Measurements from ENCODE around the gene MYO7A.

MYO7A gene

GRCh38 chr11:77201991-77202841, 74.2 kb downstream of the MYO7A start:
- DNase-seq (ENCODE audit: low spot score) = no peak

DNA sequence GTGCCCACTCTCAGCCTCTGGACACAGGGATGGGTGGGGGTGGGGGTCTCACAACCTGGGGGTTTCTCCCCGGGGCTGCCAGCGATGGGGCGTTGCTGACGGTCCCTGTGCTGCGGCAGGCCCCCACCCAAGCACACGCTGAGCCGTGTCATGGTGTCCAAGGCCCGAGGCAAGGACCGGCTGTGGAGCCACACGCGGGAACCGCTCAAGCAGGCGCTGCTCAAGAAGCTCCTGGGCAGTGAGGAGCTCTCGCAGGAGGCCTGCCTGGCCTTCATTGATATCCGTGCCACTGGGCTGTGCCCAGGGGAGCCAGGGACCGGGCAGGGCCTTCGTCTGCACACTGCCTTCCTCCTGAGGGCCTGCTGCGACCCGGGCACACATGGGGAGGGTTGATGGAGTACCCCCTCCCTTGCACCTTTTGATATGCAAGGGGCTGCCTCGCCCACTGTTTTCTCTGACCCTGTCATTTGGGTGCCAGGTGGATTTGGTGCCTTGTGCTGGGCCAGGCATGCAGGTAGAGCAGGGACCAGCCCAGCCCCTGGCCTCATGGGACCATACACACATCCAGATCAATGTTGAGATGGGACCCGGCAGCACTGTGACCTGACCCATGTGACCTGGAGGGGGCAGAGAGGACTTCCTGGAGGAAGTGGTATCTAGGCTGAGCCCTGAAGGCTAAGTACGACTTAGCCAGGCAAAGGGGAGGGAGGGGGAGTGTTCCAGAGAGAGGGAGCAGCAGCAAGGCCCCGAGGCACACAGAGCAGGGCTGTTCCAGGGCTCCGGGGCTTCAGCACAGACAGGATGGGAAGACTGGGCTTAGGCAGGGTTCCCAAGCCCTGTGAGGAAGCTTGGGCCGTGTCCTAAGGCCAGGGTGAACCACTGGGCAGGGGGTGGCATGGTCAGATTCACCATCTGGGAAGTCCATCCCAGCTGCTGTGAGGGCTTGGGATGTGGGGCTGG, 75.2 kb downstream of the MYO7A start:
- no peak for DNase-seq (ENCODE audit: low spot score)

DNA sequence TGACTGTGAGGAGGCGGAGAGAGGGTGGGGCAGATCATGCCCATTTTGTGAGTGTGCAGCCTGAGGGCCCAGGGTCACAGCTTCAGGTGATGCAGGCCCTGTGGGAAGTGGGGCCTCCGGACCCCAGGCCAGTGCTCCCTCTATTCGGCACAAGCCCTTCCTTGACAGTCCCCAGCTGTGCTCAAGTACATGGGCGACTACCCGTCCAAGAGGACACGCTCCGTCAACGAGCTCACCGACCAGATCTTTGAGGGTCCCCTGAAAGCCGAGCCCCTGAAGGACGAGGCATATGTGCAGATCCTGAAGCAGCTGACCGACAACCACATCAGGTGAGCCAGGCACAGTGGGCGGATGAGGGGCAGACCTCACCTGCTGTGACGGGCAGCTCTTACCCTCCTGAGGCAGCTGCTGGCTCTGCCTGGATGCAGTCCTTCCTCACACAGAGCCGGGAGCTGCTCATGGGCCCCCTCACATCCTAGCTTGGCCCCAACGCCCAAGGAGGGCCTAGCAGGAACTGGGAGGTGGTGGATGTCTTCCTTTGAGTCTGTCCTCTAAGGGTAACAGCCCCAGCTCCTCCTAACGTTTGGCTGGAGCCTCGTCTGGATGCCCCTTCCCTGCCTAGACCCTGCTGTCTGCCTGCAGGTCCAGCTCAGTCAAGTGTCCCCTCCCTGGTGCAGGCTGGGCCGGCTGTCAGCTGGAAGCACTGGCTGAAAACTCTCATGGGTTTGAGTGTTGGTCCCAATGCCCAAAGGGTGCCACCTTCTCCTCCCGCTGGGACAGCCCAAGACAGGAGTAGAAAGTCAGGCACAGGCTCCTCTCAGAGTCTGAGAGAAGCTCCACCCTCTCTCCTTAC, 76.1 kb downstream of the MYO7A start:
- DNase-seq (ENCODE audit: low spot score) = no peak

- no peak for DNase-seq (ENCODE audit: low spot score)
Observed at GRCh38 chr11:77204754-77205466, 76.9 kb downstream of the MYO7A start.

DNA sequence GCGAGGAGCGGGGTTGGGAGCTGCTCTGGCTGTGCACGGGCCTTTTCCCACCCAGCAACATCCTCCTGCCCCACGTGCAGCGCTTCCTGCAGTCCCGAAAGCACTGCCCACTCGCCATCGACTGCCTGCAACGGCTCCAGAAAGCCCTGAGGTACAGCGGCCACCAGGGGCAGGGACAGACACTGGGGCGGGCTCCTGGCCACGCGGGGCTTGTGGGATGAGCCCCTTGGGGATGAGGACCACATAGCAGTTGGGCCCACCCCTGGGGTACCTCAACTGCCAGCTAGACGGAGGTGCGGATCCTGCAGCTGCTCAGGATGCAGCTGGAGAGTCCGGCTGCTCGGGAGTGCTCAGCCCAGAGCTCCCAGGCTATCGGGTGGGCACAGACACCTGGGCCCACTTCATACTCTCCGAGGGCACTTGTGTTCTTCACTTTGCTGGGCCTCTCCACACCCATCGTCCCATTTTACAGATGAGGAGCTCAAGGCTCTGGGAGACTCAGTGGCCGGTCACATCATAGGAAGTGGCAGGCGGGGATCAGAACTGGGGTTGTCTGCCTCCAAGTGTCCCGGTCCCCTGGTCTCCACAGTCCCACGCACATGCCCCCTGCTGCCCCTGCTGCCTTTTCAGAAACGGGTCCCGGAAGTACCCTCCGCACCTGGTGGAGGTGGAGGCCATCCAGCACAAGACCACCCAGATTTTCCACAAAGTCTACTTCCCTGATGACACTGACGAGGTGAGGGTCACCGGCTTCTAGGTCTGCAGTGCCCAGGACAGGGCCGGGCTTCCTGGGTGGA, 77.6 kb downstream of the MYO7A start:
- DNase-seq (ENCODE audit: low spot score) = no peak

DNA sequence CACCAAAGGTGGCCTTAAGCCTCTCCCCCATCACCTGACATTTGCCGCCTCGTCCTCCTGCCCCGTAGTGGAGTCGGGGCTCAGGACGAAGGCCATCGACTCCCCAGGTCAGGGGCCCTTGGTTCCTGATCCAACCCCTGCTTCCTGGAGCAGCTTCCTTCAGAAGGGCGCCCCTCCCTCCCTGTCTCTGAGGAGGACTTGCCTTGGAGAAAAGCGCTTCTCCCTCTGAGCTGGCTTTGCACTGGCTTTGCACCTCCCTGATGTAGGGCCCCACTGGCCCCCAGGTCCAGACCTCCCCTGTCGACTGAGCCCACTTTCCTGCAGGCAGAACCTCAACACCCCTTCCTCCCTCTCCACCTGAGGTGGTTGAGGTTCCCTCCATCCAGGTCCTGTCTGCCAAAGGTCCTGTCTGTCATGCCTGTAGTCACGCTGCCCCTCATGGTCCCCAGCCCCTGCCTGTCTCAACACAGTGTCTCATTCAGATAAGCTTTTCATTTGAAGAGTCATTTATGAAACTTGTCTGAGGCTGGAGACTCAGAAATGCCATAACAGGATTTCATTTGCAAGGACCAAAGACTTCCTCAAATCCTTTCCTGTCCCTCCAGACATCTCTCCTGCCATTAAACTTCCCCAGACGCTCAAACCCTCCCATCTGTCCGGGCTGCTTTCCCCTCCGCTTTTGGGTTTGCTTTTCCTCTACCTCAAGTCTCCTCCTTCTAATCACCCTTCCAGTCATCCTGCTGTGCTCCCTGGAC, 78.4 kb downstream of the MYO7A start:
- DNase-seq (ENCODE audit: low spot score) = no peak

GRCh38 chr11:77207019-77207485, 79.0 kb downstream of the MYO7A start:
- no peak for DNase-seq (ENCODE audit: low spot score)

GRCh38 chr11:77207618-77208313, 79.7 kb downstream of the MYO7A start:
- DNase-seq (ENCODE audit: low spot score) = no peak

DNA sequence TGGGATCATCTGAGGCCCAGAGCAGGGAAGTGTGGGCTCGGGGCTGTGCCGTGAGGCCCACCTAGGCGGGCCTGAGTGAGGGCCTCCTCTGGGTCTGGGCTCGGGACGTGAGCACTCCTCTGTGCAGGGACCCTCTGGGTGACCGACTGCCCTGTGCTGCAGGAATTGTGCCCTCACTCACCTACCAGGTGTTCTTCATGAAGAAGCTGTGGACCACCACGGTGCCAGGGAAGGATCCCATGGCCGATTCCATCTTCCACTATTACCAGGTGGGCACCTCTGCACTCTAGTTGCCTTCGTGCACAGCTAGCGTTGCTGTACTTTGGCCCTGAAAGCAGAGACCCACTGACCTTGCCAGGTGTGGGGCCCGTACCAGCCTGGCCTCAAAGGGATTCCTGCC, 80.5 kb downstream of the MYO7A start:
- DNase-seq (ENCODE audit: low spot score) = no peak

GRCh38 chr11:77209663-77210062, 81.6 kb downstream of the MYO7A start:
- DNase-seq (ENCODE audit: low spot score) = no peak

DNA sequence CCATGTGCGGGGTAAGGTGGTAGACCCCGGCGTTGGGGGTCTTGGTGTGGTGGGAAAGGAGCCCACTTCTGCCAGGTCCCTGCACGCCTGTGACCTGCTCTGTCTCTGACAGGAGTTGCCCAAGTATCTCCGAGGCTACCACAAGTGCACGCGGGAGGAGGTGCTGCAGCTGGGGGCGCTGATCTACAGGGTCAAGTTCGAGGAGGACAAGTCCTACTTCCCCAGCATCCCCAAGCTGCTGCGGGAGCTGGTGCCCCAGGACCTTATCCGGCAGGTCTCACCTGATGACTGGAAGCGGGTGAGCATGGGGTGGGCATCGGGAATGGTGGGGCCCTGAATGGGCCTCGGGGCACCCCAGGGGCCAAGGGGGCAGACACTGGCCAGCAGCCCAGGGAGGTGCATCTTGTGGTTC, 83.0 kb downstream of the MYO7A start:
- no peak for DNase-seq (ENCODE audit: low spot score)

- DNase-seq (ENCODE audit: low spot score) = no peak
Observed at GRCh38 chr11:77211594-77212251, 83.7 kb downstream of the MYO7A start.

DNA sequence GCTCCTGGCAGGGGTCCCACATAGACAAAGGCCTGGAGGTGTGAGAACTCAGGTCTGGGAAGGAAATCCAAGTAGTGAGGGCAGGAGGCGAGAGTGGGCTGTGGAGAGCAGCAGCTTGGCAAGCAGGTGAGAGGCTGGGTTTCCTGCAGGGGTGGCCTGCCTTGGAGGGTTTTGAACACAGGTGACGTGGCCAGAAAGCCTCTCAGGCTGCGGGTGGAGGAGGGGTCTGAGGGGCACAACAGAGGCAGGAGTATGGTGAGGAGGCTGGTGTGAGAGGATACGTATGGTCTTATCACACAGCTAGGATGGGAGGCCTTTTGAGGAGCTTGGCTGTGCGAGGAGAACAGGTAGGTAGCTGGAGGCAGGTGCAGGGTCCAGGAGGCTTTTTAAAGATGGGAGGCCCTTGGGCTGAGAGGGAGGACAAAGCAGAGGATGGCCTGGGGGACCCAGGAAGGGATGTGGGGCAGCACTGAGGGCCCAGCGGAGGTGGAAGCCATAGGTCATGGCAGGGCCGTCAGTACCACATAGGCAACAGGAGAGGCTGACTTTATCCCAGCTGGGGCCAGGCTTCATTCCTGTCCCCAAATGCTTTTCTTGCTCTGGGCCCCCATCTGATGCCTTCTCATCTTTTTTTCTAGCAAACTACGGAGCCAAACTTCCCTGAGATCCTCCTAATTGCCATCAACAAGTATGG, 84.4 kb downstream of the MYO7A start:
- no peak for DNase-seq (ENCODE audit: low spot score)

GRCh38 chr11:77213029-77213579, 85.1 kb downstream of the MYO7A start:
- no peak for DNase-seq (ENCODE audit: low spot score)

GRCh38 chr11:77213589-77214428, 85.8 kb downstream of the MYO7A start:
- DNase-seq (ENCODE audit: low spot score) = no peak

DNA sequence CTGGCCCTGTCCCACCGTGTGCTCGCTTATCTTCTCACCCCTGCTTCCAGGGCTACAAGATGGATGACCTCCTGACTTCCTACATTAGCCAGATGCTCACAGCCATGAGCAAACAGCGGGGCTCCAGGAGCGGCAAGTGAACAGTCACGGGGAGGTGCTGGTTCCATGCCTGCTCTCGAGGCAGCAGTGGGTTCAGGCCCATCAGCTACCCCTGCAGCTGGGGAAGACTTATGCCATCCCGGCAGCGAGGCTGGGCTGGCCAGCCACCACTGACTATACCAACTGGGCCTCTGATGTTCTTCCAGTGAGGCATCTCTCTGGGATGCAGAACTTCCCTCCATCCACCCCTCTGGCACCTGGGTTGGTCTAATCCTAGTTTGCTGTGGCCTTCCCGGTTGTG, 86.5 kb downstream of the MYO7A start:
- DNase-seq (ENCODE audit: low spot score) = no peak

DNA sequence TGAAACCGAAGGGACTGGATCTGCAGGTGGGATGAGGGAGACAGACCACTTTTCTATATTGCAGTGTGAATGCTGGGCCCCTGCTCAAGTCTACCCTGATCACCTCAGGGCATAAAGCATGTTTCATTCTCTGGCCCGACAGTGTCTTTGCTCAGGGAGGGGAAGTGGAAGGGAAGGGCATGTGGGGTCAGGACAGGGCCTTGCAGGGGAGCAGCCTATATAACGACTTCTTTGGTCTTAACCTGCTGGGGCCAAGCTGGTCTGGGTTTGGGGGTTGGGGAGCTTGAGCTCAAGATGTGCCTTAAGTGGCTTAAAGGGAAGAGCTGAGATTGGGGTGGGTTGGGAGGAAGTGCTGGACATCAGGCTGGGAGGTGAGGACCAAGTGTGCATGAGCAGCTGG, 87.1 kb downstream of the MYO7A start:
- no peak for DNase-seq (ENCODE audit: low spot score)

All from AG08396 (cell line).